ENCODE measurements around the gene C8A.

GRCh38 chr1:56821462-56821797 is 33.2 kb upstream of the C8A start:
- TF ChIP-seq KLF6 (CRISPR knock-in tag; IDR thresholded peaks at IDR 0.05) (no peak), HCFC1 (IDR thresholded peaks at IDR 0.05; ENCODE audit: low read depth, low read length) (no peak), CTCF (CRISPR knock-in tag; IDR thresholded peaks at IDR 0.05) (no peak), CHCHD3 (CRISPR knock-in tag; IDR thresholded peaks at IDR 0.05) (no peak), KLF13 (CRISPR knock-in tag; IDR thresholded peaks at IDR 0.05) (no peak), TFDP2 (CRISPR knock-in tag; IDR thresholded peaks at IDR 0.05) (no peak), ELF4 (CRISPR knock-in tag; IDR thresholded peaks at IDR 0.05; ENCODE audit: borderline replicate concordance) (no peak), ZNF407 (CRISPR knock-in tag; IDR thresholded peaks at IDR 0.05; ENCODE audit: not compliant biosample characterization) (no peak), ERF (CRISPR knock-in tag; IDR thresholded peaks at IDR 0.05) (no peak), HMGXB3 (CRISPR knock-in tag; IDR thresholded peaks at IDR 0.05; ENCODE audit: borderline replicate concordance) (no peak)

Data from HepG2 (cell line).